ENCODE data around the gene JMJD1C. TPM values are rescaled to one million over a fixed set of nuclear protein-coding genes. Genes with fewer than 3 reads are reported as not detected.

Gene JMJD1C
- total RNA-seq, 2 experiments from 2014 or later: 389 to 399 TPM

- Mint-ChIP-seq H3K4me3 (no peak overlapping the region), H3K27me3 (no peaks in the 10 kb centered on the region), H3K36me3 (ENCODE audit: low read depth) (peaks cover 16% of the 10 kb centered on the region), H3K4me1 (ENCODE audit: low read depth) (peaks cover 14% of the 10 kb centered on the region), H3K9me3 (no peaks in the 10 kb centered on the region), H3K27ac (no peak overlapping the region)
- CTCF ChIA-PET: interaction anchor here (1.0 to 1.4 kb wide), 3 partner anchors 12 to 724 kb away, joined by 3 to 5 read pairs (median 5); no protein-coding TSS in a partner anchor
- no peak for TF ChIP-seq CTCF (IDR thresholded peaks at IDR 0.05)
- H3K9me3 ChIP-seq (ENCODE audit: control insufficient read depth in 1 of 2, insufficient read depth in 1 of 2, low read length in 2 of 2): no peaks in the 10 kb centered on the region
- no peaks in the 10 kb centered on the region for H3K27me3 ChIP-seq (ENCODE audit: control insufficient read depth in 1 of 2, insufficient read depth in 2 of 2, low read length in 2 of 2)
- POLR2A ChIA-PET: no interaction called here
- H3K27ac ChIP-seq (ENCODE audit: low read depth in 1 of 2, low read length in 2 of 2): no peak overlapping the region
- H3K36me3 ChIP-seq (ENCODE audit: insufficient read depth, low read length): peaks cover 12% of the 10 kb centered on the region
- H3K4me3 ChIP-seq (ENCODE audit: low read length): no peak overlapping the region
- H3K4me1 ChIP-seq (ENCODE audit: insufficient read depth, low read length): no peaks in the 10 kb centered on the region
- intact Hi-C loops (cut with DNase I, micrococcal nuclease): no loop called here
- no peak for ATAC-seq (ENCODE audit: poor library complexity)
- DNase-seq: no peak
Observed at GRCh38 chr10:63161592-63161991, 304.2 kb downstream of the JMJD1C start.

GRCh38 chr10:63157845-63158624 lies 307.7 kb downstream of the JMJD1C start:
- ATAC-seq (ENCODE audit: poor library complexity): peak; percentile 75
- TF ChIP-seq CTCF (IDR thresholded peaks at IDR 0.05): peak; percentile 94
- no peak overlapping the region for H3K4me3 ChIP-seq (ENCODE audit: low read length)
- no peaks in the 10 kb centered on the region for H3K27me3 Mint-ChIP-seq
- no peaks in the 10 kb centered on the region for H3K9me3 ChIP-seq (ENCODE audit: control insufficient read depth in 1 of 2, insufficient read depth in 1 of 2, low read length in 2 of 2)
- no peak overlapping the region for H3K27ac Mint-ChIP-seq
- intact Hi-C loops (cut with DNase I, micrococcal nuclease): loop anchor here (1.0 to 10.0 kb wide), 12 partner anchors 73 to 893 kb away; partner anchors contain the start of genes EGR2 (in 1 of the 2) and RTKN2 (in 1 of the 2)
- CTCF ChIA-PET: interaction anchor here (0.6 to 3.3 kb wide), 17 partner anchors 7 to 720 kb away, joined by 3 to 17 read pairs (median 4); no protein-coding TSS in a partner anchor
- peaks cover 17% of the 10 kb centered on the region for H3K36me3 ChIP-seq (ENCODE audit: insufficient read depth, low read length)
- H3K9me3 Mint-ChIP-seq: no peaks in the 10 kb centered on the region
- H3K27ac ChIP-seq (ENCODE audit: low read depth in 1 of 2, low read length in 2 of 2): no peak overlapping the region
- DNase-seq: peak in 11 of 14 experiments; percentile 10 to 89 (median 36)
- H3K27me3 ChIP-seq (ENCODE audit: control insufficient read depth in 1 of 2, insufficient read depth in 2 of 2, low read length in 2 of 2): no peaks in the 10 kb centered on the region
- peaks cover 14% of the 10 kb centered on the region for H3K4me1 Mint-ChIP-seq (ENCODE audit: low read depth)
- H3K4me3 Mint-ChIP-seq: no peak overlapping the region
- no peaks in the 10 kb centered on the region for H3K4me1 ChIP-seq (ENCODE audit: insufficient read depth, low read length)
- POLR2A ChIA-PET: interaction anchor here (0.7 to 1.8 kb wide), 4 partner anchors 9 to 562 kb away, joined by 3 to 15 read pairs (median 4); partner anchors contain the start of gene NRBF2
- peaks cover 28% of the 10 kb centered on the region for H3K36me3 Mint-ChIP-seq (ENCODE audit: low read depth)

- Mint-ChIP-seq H3K4me3 (no peak overlapping the region), H3K27me3 (no peaks in the 10 kb centered on the region), H3K4me1 (ENCODE audit: low read depth) (peaks cover 8% of the 10 kb centered on the region), H3K9me3 (no peaks in the 10 kb centered on the region), H3K27ac (no peak overlapping the region), H3K36me3 (ENCODE audit: low read depth) (peaks cover 46% of the 10 kb centered on the region)
- Histone ChIP-seq H3K9me3 (ENCODE audit: control insufficient read depth in 1 of 2, insufficient read depth in 1 of 2, low read length in 2 of 2) (no peaks in the 10 kb centered on the region), H3K4me3 (ENCODE audit: low read length) (no peak overlapping the region), H3K4me1 (ENCODE audit: insufficient read depth, low read length) (no peaks in the 10 kb centered on the region), H3K36me3 (ENCODE audit: insufficient read depth, low read length) (peaks cover 30% of the 10 kb centered on the region), H3K27me3 (ENCODE audit: control insufficient read depth in 1 of 2, insufficient read depth in 2 of 2, low read length in 2 of 2) (no peaks in the 10 kb centered on the region), H3K27ac (ENCODE audit: low read depth in 1 of 2, low read length in 2 of 2) (no peak overlapping the region)
- CTCF ChIA-PET: interaction anchor here (3.1 to 3.3 kb wide), 2 partner anchors 562 to 564 kb away, joined by 8 to 13 read pairs; no protein-coding TSS in a partner anchor
- ATAC-seq (ENCODE audit: poor library complexity) (no peak), DNase-seq (no peak)
- intact Hi-C loops (cut with DNase I, micrococcal nuclease): loop anchor here (5.0 to 10.0 kb wide), 6 partner anchors 74 to 891 kb away; partner anchors contain the start of genes EGR2 (in 1 of the 2) and RTKN2 (in 1 of the 2)
- POLR2A ChIA-PET: no interaction called here
- TF ChIP-seq CTCF (IDR thresholded peaks at IDR 0.05): no peak
Observed at GRCh38 chr10:63156236-63156635, 309.5 kb downstream of the JMJD1C start.

Data from CD4-positive, alpha-beta T cell (primary cell).